ENCODE results near the gene CPVL. TPM values are rescaled to one million over a fixed set of nuclear protein-coding genes. Genes with fewer than 3 reads are reported as not detected.
"Not testable (repeated sequence)": the region's sequence is repeated elsewhere in the genome, so short reads cannot be mapped to it uniquely, and the experiment has no call there.

Gene CPVL
- total RNA-seq, 2 donors from 2014 or later: 2.7 to 11.8 TPM

GRCh38 chr7:29095631-29096445, 50.5 kb downstream of the CPVL start:
- no peaks in the 10 kb centered on the region for H3K36me3 ChIP-seq
- no peak for TF ChIP-seq CTCF (IDR thresholded peaks at IDR 0.05)
- H3K27ac ChIP-seq: no peak overlapping the region
- DNase-seq (ENCODE audit: low spot score): no peak
- H3K4me1 ChIP-seq: peaks cover 0 to 13% of the 10 kb centered on the region in 2 donors
- no peaks in the 10 kb centered on the region for H3K27me3 ChIP-seq
- no peaks in the 10 kb centered on the region for H3K9me3 ChIP-seq
- H3K4me3 ChIP-seq: no peak overlapping the region

GRCh38 chr7:29093091-29093490, 53.2 kb downstream of the CPVL start:
- not testable (repeated sequence) for H3K4me3 ChIP-seq; H3K27ac ChIP-seq; H3K9me3 ChIP-seq; H3K27me3 ChIP-seq; H3K4me1 ChIP-seq; H3K36me3 ChIP-seq; DNase-seq (ENCODE audit: low spot score)

- TF ChIP-seq CTCF (IDR thresholded peaks at IDR 0.05): no peak
- Histone ChIP-seq H3K4me1 (peaks cover 0 to 18% of the 10 kb centered on the region in 2 donors), H3K36me3 (no peaks in the 10 kb centered on the region), H3K27ac (peak overlapping the region; percentile 34 to 73), H3K4me3 (peak overlapping the region; percentile 20 to 40), H3K9me3 (no peaks in the 10 kb centered on the region), H3K27me3 (no peaks in the 10 kb centered on the region)
- no peak for DNase-seq (ENCODE audit: low spot score)
Observed at GRCh38 chr7:29091715-29092114, 54.6 kb downstream of the CPVL start.

- no peak for TF ChIP-seq CTCF (IDR thresholded peaks at IDR 0.05)
- no peaks in the 10 kb centered on the region for H3K9me3 ChIP-seq
- H3K27ac ChIP-seq: peak overlapping the region; percentile 34 to 73
- H3K4me3 ChIP-seq: peak overlapping the region; percentile 20 to 40
- peaks cover 0 to 18% of the 10 kb centered on the region in 2 donors for H3K4me1 ChIP-seq
- DNase-seq (ENCODE audit: low spot score): no peak
- H3K27me3 ChIP-seq: no peaks in the 10 kb centered on the region
- H3K36me3 ChIP-seq: no peaks in the 10 kb centered on the region
Observed at GRCh38 chr7:29090836-29091601, 55.3 kb downstream of the CPVL start.

GRCh38 chr7:29090151-29090805, 56.1 kb downstream of the CPVL start:
- Histone ChIP-seq H3K4me1 (peaks cover 0 to 18% of the 10 kb centered on the region in 2 donors), H3K9me3 (no peaks in the 10 kb centered on the region), H3K36me3 (no peaks in the 10 kb centered on the region), H3K27ac (no peak overlapping the region), H3K4me3 (peak overlapping the region in 1 of 2 donors; percentile 40), H3K27me3 (no peaks in the 10 kb centered on the region)
- no peak for DNase-seq (ENCODE audit: low spot score)
- TF ChIP-seq CTCF (IDR thresholded peaks at IDR 0.05): no peak

GRCh38 chr7:29087840-29088170, 58.5 kb downstream of the CPVL start:
- H3K4me3 ChIP-seq: no peak overlapping the region
- H3K27ac ChIP-seq: peak overlapping the region in 1 of 2 donors; percentile 35
- no peak for DNase-seq (ENCODE audit: low spot score)
- no peaks in the 10 kb centered on the region for H3K36me3 ChIP-seq
- no peaks in the 10 kb centered on the region for H3K9me3 ChIP-seq
- no peaks in the 10 kb centered on the region for H3K27me3 ChIP-seq
- TF ChIP-seq CTCF (IDR thresholded peaks at IDR 0.05): no peak
- H3K4me1 ChIP-seq: peaks cover 0 to 18% of the 10 kb centered on the region in 2 donors

Data from right atrium auricular region (tissue), 2 donors.